ENCODE measurements around the gene MDFIC.

GRCh38 chr7:114957444-114957843 is 35.5 kb downstream of the MDFIC start:
- TF ChIP-seq POLR2A (IDR thresholded peaks at IDR 0.05; ENCODE audit: low read depth, low read length) (no peak), POLR2AphosphoS5 (IDR thresholded peaks at IDR 0.05; ENCODE audit: low read depth, low read length) (no peak), TAF1 (IDR thresholded peaks at IDR 0.05; ENCODE audit: low read depth, low read length) (no peak), POU2F2 (IDR thresholded peaks at IDR 0.05; ENCODE audit: low read depth, low read length) (no peak)
